Measurements from ENCODE around the gene SLC5A12.

Gene SLC5A12

GRCh38 chr11:26717771-26718170, 4.1 kb downstream of the SLC5A12 start:
- no peaks in the 10 kb centered on the region for H3K27me3 ChIP-seq (ENCODE audit: insufficient read depth, poor library complexity, severe bottlenecking)
- no peak overlapping the region for H3K27ac ChIP-seq (replicated peaks)
- TF ChIP-seq POLR2AphosphoS5 (IDR thresholded peaks at IDR 0.05; ENCODE audit: low read depth) (no peak), CTCF (IDR thresholded peaks at IDR 0.05; ENCODE audit: insufficient read depth, low read length) (no peak), GABPA (IDR thresholded peaks at IDR 0.05; ENCODE audit: low read depth) (no peak), SPI1 (IDR thresholded peaks at IDR 0.05; ENCODE audit: borderline replicate concordance, low read depth) (no peak)
- TF ChIP-seq, protein P1, sequence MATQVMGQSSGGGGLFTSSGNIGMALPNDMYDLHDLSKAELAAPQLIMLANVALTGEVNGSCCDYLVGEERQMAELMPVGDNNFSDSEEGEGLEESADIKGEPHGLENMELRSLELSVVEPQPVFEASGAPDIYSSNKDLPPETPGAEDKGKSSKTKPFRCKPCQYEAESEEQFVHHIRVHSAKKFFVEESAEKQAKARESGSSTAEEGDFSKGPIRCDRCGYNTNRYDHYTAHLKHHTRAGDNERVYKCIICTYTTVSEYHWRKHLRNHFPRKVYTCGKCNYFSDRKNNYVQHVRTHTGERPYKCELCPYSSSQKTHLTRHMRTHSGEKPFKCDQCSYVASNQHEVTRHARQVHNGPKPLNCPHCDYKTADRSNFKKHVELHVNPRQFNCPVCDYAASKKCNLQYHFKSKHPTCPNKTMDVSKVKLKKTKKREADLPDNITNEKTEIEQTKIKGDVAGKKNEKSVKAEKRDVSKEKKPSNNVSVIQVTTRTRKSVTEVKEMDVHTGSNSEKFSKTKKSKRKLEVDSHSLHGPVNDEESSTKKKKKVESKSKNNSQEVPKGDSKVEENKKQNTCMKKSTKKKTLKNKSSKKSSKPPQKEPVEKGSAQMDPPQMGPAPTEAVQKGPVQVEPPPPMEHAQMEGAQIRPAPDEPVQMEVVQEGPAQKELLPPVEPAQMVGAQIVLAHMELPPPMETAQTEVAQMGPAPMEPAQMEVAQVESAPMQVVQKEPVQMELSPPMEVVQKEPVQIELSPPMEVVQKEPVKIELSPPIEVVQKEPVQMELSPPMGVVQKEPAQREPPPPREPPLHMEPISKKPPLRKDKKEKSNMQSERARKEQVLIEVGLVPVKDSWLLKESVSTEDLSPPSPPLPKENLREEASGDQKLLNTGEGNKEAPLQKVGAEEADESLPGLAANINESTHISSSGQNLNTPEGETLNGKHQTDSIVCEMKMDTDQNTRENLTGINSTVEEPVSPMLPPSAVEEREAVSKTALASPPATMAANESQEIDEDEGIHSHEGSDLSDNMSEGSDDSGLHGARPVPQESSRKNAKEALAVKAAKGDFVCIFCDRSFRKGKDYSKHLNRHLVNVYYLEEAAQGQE (IDR thresholded peaks at IDR 0.05; ENCODE audit: insufficient replicate concordance, low read depth): no peak
- DNase-seq (ENCODE audit: low read depth in 1 of 2, low spot score in 1 of 2): no peak
- H3K4me3 ChIP-seq (replicated peaks; ENCODE audit: insufficient read depth, low read length): no peak overlapping the region

- TF ChIP-seq GABPA (IDR thresholded peaks at IDR 0.05; ENCODE audit: low read depth): no peak
- TF ChIP-seq, protein P1 (IDR thresholded peaks at IDR 0.05; ENCODE audit: insufficient replicate concordance, low read depth): no peak
- no peak for TF ChIP-seq CTCF (IDR thresholded peaks at IDR 0.05; ENCODE audit: insufficient read depth, low read length)
- TF ChIP-seq SPI1 (IDR thresholded peaks at IDR 0.05; ENCODE audit: borderline replicate concordance, low read depth): no peak
- TF ChIP-seq POLR2AphosphoS5 (IDR thresholded peaks at IDR 0.05; ENCODE audit: low read depth): no peak
- DNase-seq (ENCODE audit: low read depth in 1 of 2, low spot score in 1 of 2): no peak
Measured at GRCh38 chr11:26715133-26715532, 6.7 kb downstream of the SLC5A12 start.

GRCh38 chr11:26712497-26712896, 9.4 kb downstream of the SLC5A12 start:
- no peak for TF ChIP-seq CTCF (IDR thresholded peaks at IDR 0.05; ENCODE audit: insufficient read depth, low read length)
- TF ChIP-seq GABPA (IDR thresholded peaks at IDR 0.05; ENCODE audit: low read depth): no peak
- TF ChIP-seq SPI1 (IDR thresholded peaks at IDR 0.05; ENCODE audit: borderline replicate concordance, low read depth): no peak
- TF ChIP-seq, protein P1 (IDR thresholded peaks at IDR 0.05; ENCODE audit: insufficient replicate concordance, low read depth): no peak
- TF ChIP-seq POLR2AphosphoS5 (IDR thresholded peaks at IDR 0.05; ENCODE audit: low read depth): no peak
- H3K27ac ChIP-seq (replicated peaks): no peak overlapping the region
- H3K4me3 ChIP-seq (replicated peaks; ENCODE audit: insufficient read depth, low read length): no peak overlapping the region
- H3K27me3 ChIP-seq (ENCODE audit: insufficient read depth, poor library complexity, severe bottlenecking): no peaks in the 10 kb centered on the region
- DNase-seq (ENCODE audit: low read depth in 1 of 2, low spot score in 1 of 2): no peak

More at GRCh38 chr11:26715133-26715532, 6.7 kb downstream of the SLC5A12 start:
- Histone ChIP-seq H3K27me3 (ENCODE audit: insufficient read depth, poor library complexity, severe bottlenecking) (no peaks in the 10 kb centered on the region), H3K27ac (replicated peaks) (no peak overlapping the region), H3K4me3 (replicated peaks; ENCODE audit: insufficient read depth, low read length) (no peak overlapping the region)

Measured in HL-60 (cell line).